Measurements from ENCODE around the gene SLX9. TPM values are rescaled to one million over a fixed set of nuclear protein-coding genes. Genes with fewer than 3 reads are reported as not detected.

Gene SLX9
- total and polyA plus RNA-seq, 2 donors (not counting 3 experiments of a cell fraction or from before 2014, with no cell fraction given) = 27.0 to 50.6 TPM

DNA sequence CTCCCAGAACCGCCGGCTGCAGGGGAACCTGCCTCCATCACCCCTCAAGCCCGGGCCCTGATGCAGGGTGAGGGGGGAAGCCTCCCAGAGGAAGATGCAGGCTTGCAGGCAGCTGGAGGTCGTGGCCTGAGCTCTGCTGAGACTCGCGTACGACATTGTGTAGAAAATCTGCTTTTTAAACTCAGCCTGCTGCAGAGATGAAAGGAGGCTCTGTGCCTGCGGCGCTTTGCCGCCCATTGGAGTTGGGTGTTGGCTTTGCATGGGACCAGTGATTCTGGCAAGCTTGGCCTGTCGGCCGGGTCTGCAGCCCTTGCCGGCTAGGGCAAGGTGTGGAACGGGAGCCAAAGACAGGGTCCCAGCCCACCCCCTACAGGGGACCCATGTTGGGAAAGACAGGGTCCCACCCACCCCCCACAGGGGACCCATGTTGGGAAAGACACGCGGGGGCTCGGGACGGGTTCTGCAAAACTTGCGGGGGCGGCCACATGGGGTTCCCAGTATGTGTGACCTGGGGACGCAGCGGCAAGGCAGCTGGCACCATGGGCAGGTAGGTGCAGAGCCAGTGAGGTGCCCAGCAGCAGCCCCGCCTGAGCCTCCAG, 55.6 kb downstream of the SLX9 start:
- dilution Hi-C loops (cut with MboI; ENCODE audit: extremely low pct_ligation_motif_present, low sequenced_read_pairs) (no loop called here), intact Hi-C loops (cut with micrococcal nuclease) (no loop called here)
- FAIRE-seq (no peak), DNase-seq (ENCODE audit: low read depth, low spot score) (no peak)
- Histone ChIP-seq H3K79me2 (ENCODE audit: control insufficient read depth, insufficient read depth, low read length) (no peaks in the 10 kb centered on the region), H2AFZ (ENCODE audit: low read depth, low read length) (no peak overlapping the region), H3K4me3 (replicated peaks in 1 of 3; ENCODE audit: insufficient read depth in 1 of 3, low read depth in 1 of 3, low read length in 3 of 3) (no peak overlapping the region), H3K27ac (ENCODE audit: insufficient read depth, low read depth, low read length) (no peak overlapping the region), H3K9me3 (replicated peaks; ENCODE audit: control insufficient read depth, insufficient read depth, low read length) (no peaks in the 10 kb centered on the region), H3K9ac (replicated peaks; ENCODE audit: extremely low read depth, insufficient read depth, low read length) (no peak overlapping the region), H4K20me1 (replicated peaks; ENCODE audit: control insufficient read depth, extremely low read depth, insufficient read depth, low read length) (no peaks in the 10 kb centered on the region), H3K27me3 (ENCODE audit: control insufficient read depth in 2 of 2, insufficient read depth in 2 of 2, low read length in 2 of 2) (no peaks in the 10 kb centered on the region), H3K4me2 (ENCODE audit: insufficient read depth, low read length) (no peak overlapping the region), H3K9me1 (replicated peaks; ENCODE audit: control insufficient read depth, extremely low read depth, insufficient read depth, low read length) (no peaks in the 10 kb centered on the region), H3K4me1 (ENCODE audit: control insufficient read depth, extremely low read depth, insufficient read depth, low read length) (peaks cover under 1% of the 10 kb centered on the region), H3K36me3 (ENCODE audit: control insufficient read depth in 2 of 2, extremely low read depth in 1 of 2, insufficient read depth in 2 of 2, low read length in 2 of 2) (no peaks in the 10 kb centered on the region)
- ChIA-PET CTCF (interaction anchor here (1.1 to 3.6 kb wide), 3 partner anchors 11 to 134 kb away, joined by 3 to 15 read pairs (median 5); no protein-coding TSS in a partner anchor), POLR2A (no interaction called here)
- TF ChIP-seq JUN (IDR thresholded peaks at IDR 0.05; ENCODE audit: borderline replicate concordance, insufficient read depth, insufficient read length, low read depth) (no peak), MYC (IDR thresholded peaks at IDR 0.05; ENCODE audit: low read depth, low read length) (no peak), GATA2 (IDR thresholded peaks at IDR 0.05; ENCODE audit: insufficient read depth, insufficient read length, low read depth, low read length) (no peak), EZH2 (IDR thresholded peaks at IDR 0.05; ENCODE audit: borderline replicate concordance, low read depth, low read length, severe bottlenecking) (no peak), POLR2AphosphoS5 (IDR thresholded peaks at IDR 0.05; ENCODE audit: insufficient read depth, low read depth, low read length) (no peak), FOS (IDR thresholded peaks at IDR 0.05; ENCODE audit: borderline replicate concordance, insufficient read depth, low read length) (no peak), POLR2A (IDR thresholded peaks at IDR 0.05; ENCODE audit: low read depth, low read length) (no peak)
- TF ChIP-seq, protein P1, sequence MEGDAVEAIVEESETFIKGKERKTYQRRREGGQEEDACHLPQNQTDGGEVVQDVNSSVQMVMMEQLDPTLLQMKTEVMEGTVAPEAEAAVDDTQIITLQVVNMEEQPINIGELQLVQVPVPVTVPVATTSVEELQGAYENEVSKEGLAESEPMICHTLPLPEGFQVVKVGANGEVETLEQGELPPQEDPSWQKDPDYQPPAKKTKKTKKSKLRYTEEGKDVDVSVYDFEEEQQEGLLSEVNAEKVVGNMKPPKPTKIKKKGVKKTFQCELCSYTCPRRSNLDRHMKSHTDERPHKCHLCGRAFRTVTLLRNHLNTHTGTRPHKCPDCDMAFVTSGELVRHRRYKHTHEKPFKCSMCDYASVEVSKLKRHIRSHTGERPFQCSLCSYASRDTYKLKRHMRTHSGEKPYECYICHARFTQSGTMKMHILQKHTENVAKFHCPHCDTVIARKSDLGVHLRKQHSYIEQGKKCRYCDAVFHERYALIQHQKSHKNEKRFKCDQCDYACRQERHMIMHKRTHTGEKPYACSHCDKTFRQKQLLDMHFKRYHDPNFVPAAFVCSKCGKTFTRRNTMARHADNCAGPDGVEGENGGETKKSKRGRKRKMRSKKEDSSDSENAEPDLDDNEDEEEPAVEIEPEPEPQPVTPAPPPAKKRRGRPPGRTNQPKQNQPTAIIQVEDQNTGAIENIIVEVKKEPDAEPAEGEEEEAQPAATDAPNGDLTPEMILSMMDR (IDR thresholded peaks at IDR 0.05; ENCODE audit: extremely low read depth in 1 of 2, insufficient read depth in 1 of 2, low read depth in 1 of 2, low read length in 2 of 2) = no peak
- TF ChIP-seq, protein P2, sequence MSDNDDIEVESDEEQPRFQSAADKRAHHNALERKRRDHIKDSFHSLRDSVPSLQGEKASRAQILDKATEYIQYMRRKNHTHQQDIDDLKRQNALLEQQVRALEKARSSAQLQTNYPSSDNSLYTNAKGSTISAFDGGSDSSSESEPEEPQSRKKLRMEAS (IDR thresholded peaks at IDR 0.05; ENCODE audit: insufficient read depth, insufficient read length) = no peak
- no TSS peak for BruUV-seq (replicated peaks)

All from endothelial cell of umbilical vein (primary cell).